Nephron progenitor cell (in vitro differentiated cells): ENCODE measurements around the gene MAP1A.

Experiments
- DNase-seq: peaks from one replicate; pipeline ENCODE4 v3.0.0; 2021
- H3K27ac Mint-ChIP-seq: 2 replicates; pipeline ENCODE4 v1.8.0; 2021; ENCODE audit warnings: mild to moderate bottlenecking, moderate library complexity, mixed read lengths
- H3K27me3 Mint-ChIP-seq: 2 replicates; pipeline ENCODE4 v1.8.0; 2021; ENCODE audit warnings: mild to moderate bottlenecking, low read depth, mixed read lengths; ENCODE audit not compliant: poor library complexity
- H3K36me3 Mint-ChIP-seq: 2 replicates; pipeline ENCODE4 v1.8.0; 2021; ENCODE audit warnings: low read depth, mixed read lengths
- H3K4me1 Mint-ChIP-seq: 2 replicates; pipeline ENCODE4 v1.8.0; 2021; ENCODE audit warnings: mixed read lengths
- H3K4me3 Mint-ChIP-seq: 2 replicates; pipeline ENCODE4 v1.8.0; 2021; ENCODE audit warnings: mild to moderate bottlenecking, moderate library complexity, mixed read lengths
- H3K9me3 Mint-ChIP-seq: 2 replicates; pipeline ENCODE4 v1.8.0; 2021; ENCODE audit warnings: mild to moderate bottlenecking, moderate library complexity, mixed read lengths
- TF ChIP-seq, protein P1 (sequence below): fragments of 200-600 bp; sonication (generic); IDR thresholded peaks from 2 replicates; pipeline ENCODE4 v1.5.0; 2021; ENCODE audit warnings: antibody characterized with exemption

The MAP1A gene

GRCh38 chr15:43484455-43484854 is 33.0 kb upstream of the MAP1A start:
- Mint-ChIP-seq H3K36me3 (peaks cover 85% of the 10 kb centered on the region), H3K27me3 (no peaks in the 10 kb centered on the region), H3K27ac (peak overlapping the region; percentile 52), H3K4me1 (no peaks in the 10 kb centered on the region), H3K4me3 (no peak overlapping the region), H3K9me3 (no peaks in the 10 kb centered on the region)
- TF ChIP-seq, protein P1, sequence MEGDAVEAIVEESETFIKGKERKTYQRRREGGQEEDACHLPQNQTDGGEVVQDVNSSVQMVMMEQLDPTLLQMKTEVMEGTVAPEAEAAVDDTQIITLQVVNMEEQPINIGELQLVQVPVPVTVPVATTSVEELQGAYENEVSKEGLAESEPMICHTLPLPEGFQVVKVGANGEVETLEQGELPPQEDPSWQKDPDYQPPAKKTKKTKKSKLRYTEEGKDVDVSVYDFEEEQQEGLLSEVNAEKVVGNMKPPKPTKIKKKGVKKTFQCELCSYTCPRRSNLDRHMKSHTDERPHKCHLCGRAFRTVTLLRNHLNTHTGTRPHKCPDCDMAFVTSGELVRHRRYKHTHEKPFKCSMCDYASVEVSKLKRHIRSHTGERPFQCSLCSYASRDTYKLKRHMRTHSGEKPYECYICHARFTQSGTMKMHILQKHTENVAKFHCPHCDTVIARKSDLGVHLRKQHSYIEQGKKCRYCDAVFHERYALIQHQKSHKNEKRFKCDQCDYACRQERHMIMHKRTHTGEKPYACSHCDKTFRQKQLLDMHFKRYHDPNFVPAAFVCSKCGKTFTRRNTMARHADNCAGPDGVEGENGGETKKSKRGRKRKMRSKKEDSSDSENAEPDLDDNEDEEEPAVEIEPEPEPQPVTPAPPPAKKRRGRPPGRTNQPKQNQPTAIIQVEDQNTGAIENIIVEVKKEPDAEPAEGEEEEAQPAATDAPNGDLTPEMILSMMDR, result no peak
- DNase-seq, result no peak

DNA sequence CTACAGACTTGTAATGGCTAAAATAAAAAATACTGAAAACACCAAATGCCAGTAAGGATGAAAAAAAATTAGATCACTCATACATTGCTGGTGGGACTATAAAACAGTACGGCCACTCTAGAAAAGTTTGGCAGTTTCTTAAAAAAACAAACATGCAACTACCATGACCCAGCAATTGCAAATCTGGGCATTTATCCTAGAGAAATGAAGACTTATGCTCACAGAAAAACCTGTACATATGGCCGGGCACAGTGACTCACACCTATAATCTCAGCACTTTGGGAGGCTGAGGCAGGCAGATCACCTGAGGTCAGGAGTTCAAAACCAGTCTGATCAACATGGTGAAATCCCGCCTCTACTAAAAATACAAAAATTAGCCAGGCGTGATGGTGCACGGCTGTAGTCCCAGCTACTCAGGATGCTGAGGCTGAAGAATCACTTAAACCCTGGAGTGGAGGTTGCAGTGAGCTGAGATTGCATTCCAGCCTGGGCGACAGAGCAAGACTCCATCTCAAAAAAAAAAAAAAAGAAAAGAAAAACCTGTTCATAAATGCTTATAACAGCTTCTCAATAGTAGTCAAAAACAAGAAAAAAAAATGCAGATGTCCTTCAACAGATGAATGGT is 30.0 kb upstream of the MAP1A start:
- H3K27me3 Mint-ChIP-seq, result no peaks in the 10 kb centered on the region
- DNase-seq, result no peak
- TF ChIP-seq, protein P1, result no peak
- no peak overlapping the region for H3K27ac Mint-ChIP-seq
- no peak overlapping the region for H3K4me3 Mint-ChIP-seq
- H3K9me3 Mint-ChIP-seq, result no peaks in the 10 kb centered on the region
- peaks cover 14% of the 10 kb centered on the region for H3K4me1 Mint-ChIP-seq
- H3K36me3 Mint-ChIP-seq, result peaks cover 87% of the 10 kb centered on the region

GRCh38 chr15:43488790-43489189 is 28.6 kb upstream of the MAP1A start:
- Mint-ChIP-seq H3K27me3 (no peaks in the 10 kb centered on the region), H3K36me3 (peaks cover 73% of the 10 kb centered on the region), H3K4me3 (no peak overlapping the region), H3K27ac (no peak overlapping the region), H3K9me3 (no peaks in the 10 kb centered on the region), H3K4me1 (peaks cover 20% of the 10 kb centered on the region)
- DNase-seq, result no peak
- TF ChIP-seq, protein P1, result no peak

GRCh38 chr15:43489191-43489590 is 28.2 kb upstream of the MAP1A start:
- no peak overlapping the region for H3K4me3 Mint-ChIP-seq
- no peaks in the 10 kb centered on the region for H3K27me3 Mint-ChIP-seq
- no peak overlapping the region for H3K27ac Mint-ChIP-seq
- H3K9me3 Mint-ChIP-seq, result no peaks in the 10 kb centered on the region
- no peak for DNase-seq
- TF ChIP-seq, protein P1, result no peak
- H3K36me3 Mint-ChIP-seq, result peaks cover 69% of the 10 kb centered on the region
- peaks cover 24% of the 10 kb centered on the region for H3K4me1 Mint-ChIP-seq

DNA sequence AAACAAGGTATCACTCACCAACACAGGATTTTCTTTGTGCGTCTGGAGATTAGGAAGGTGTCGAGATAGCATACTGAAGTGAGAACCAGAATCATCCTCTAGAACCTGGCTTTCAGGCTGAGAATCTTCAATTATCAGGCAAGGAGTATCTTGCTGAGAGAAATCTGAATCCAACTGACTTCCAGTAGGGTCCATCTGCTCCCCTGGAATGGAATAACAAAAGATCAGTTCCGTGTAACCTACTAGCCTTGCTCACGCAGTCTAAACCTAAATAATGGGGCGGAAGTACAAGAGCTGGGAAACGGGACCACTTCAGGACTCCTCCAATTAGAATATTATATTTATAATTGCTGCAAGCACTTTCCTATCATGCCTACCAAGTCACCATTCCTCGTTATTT is 25.1 kb upstream of the MAP1A start:
- Mint-ChIP-seq H3K27me3 (no peaks in the 10 kb centered on the region), H3K27ac (peak overlapping the region; percentile 100), H3K4me3 (peak overlapping the region; percentile 96), H3K36me3 (peaks cover 45% of the 10 kb centered on the region), H3K4me1 (peaks cover 27% of the 10 kb centered on the region), H3K9me3 (no peaks in the 10 kb centered on the region)
- TF ChIP-seq, protein P1, result no peak
- no peak for DNase-seq
